Endothelial cell of umbilical vein (primary cell): ENCODE results near the gene SLC22A23. TPM values are rescaled to one million over a fixed set of nuclear protein-coding genes. Genes with fewer than 3 reads are reported as not detected.

Source experiments
- BruUV-seq: library from RNA; stranded (reverse); fragments of 400-500 nt; replicated peaks from 2 replicates; lab custom pipeline; 2021; lab: Mats Ljungman, UMichigan
- CTCF ChIA-PET: fragments of 300-600, 350-600 bp; sonication (Branson Sonifier 250); formaldehyde crosslinking; loops from one replicate; lab custom pipeline; 2021; ENCODE audit warnings: antibody characterized with exemption, inconsistent platforms; lab: Charles Lee
- POLR2A ChIA-PET: fragments of 300-600, 350-600 bp; sonication (Branson Sonifier 250); formaldehyde crosslinking; loops from one replicate; lab custom pipeline; 2021; ENCODE audit warnings: antibody characterized with exemption, inconsistent platforms; lab: Charles Lee
- DNase-seq: peaks from one replicate; pipeline ENCODE4 v3.0.0-alpha.2; 2011; ENCODE audit warnings: low read depth, low spot score
- FAIRE-seq: peaks from 2 replicates; lab custom pipeline; 2011; peaks lifted over from hg19 to GRCh38; lab: Jason Lieb, UNC
- H2AFZ ChIP-seq: 2 replicates; pipeline ENCODE4 v1.6.0; 2012; ENCODE audit warnings: low read depth, low read length, control low read depth, inconsistent platforms
- H3K27ac ChIP-seq: 2 replicates; pipeline ENCODE4 v1.5.1; 2011; ENCODE audit warnings: low read depth, mild to moderate bottlenecking, control low read depth, low read length, moderate library complexity; ENCODE audit not compliant: insufficient read depth
- H3K27me3 ChIP-seq, 2 experiments: 2 replicates each; pipeline versions ENCODE4 v1.6.0 to v1.6.1; 2011; ENCODE audit warnings: low read length in 2 of 2, mixed read lengths in 1 of 2; ENCODE audit not compliant: control insufficient read depth in 2 of 2, insufficient read depth in 2 of 2
- H3K36me3 ChIP-seq, 2 experiments: 2 replicates in 1 of 2; 3 replicates in 1 of 2; pipeline ENCODE4 v1.5.1; 2011; ENCODE audit warnings: low read length in 2 of 2, mild to moderate bottlenecking in 1 of 2, moderate library complexity in 1 of 2; ENCODE audit not compliant: control insufficient read depth in 2 of 2, insufficient read depth in 2 of 2; ENCODE audit errors: extremely low read depth in 1 of 2
- H3K4me1 ChIP-seq: 3 replicates; pipeline ENCODE4 v1.5.1; 2011; ENCODE audit warnings: mild to moderate bottlenecking, low read length; ENCODE audit not compliant: control insufficient read depth, insufficient read depth; ENCODE audit errors: extremely low read depth
- H3K4me2 ChIP-seq: 2 replicates; pipeline ENCODE4 v1.6.1; 2011; ENCODE audit warnings: low read length, control low read depth, mixed read lengths; ENCODE audit not compliant: insufficient read depth
- H3K4me3 ChIP-seq, 3 experiments: fragments of 200-600 bp in 1 of 3; sonication (generic), shearing (Covaris generic) in 1 of 3; replicated peaks in 1 of 3; 2 replicates each; pipeline ENCODE4 v1.5.1; 2011 to 2016; ENCODE audit warnings: control low read depth in 3 of 3, low read length in 3 of 3, mild to moderate bottlenecking in 2 of 3, inconsistent platforms in 1 of 3, low read depth in 1 of 3, moderate library complexity in 1 of 3; ENCODE audit not compliant: insufficient read depth in 1 of 3
- H3K79me2 ChIP-seq: 2 replicates; pipeline ENCODE4 v1.6.0; 2012; ENCODE audit warnings: low read length, inconsistent platforms; ENCODE audit not compliant: control insufficient read depth, insufficient read depth
- H3K9ac ChIP-seq: replicated peaks from 2 replicates; pipeline ENCODE3; 2011; ENCODE audit warnings: low read length, control low read depth; ENCODE audit not compliant: insufficient read depth; ENCODE audit errors: extremely low read depth
- H3K9me1 ChIP-seq: replicated peaks from 3 replicates; pipeline ENCODE4 v1.6.0; 2011; ENCODE audit warnings: mild to moderate bottlenecking, low read length; ENCODE audit not compliant: control insufficient read depth, insufficient read depth; ENCODE audit errors: extremely low read depth
- H3K9me3 ChIP-seq: replicated peaks from 2 replicates; pipeline ENCODE4 v1.5.1; 2012; ENCODE audit warnings: low read length, inconsistent platforms; ENCODE audit not compliant: control insufficient read depth, insufficient read depth
- H4K20me1 ChIP-seq: replicated peaks from 2 replicates; pipeline ENCODE3; 2011; ENCODE audit warnings: mild to moderate bottlenecking, low read length; ENCODE audit not compliant: control insufficient read depth, insufficient read depth; ENCODE audit errors: extremely low read depth
- EZH2 ChIP-seq: IDR thresholded peaks from 2 replicates; pipeline ENCODE4 v1.6.1; 2012; ENCODE audit warnings: borderline replicate concordance, low read depth, mild to moderate bottlenecking, moderate library complexity, low read length, inconsistent platforms; ENCODE audit not compliant: severe bottlenecking
- FOS ChIP-seq: IDR thresholded peaks from 2 replicates; pipeline ENCODE4 v1.6.1; 2011; ENCODE audit warnings: mild to moderate bottlenecking, low read length, moderate library complexity, borderline replicate concordance; ENCODE audit not compliant: insufficient read depth
- GATA2 ChIP-seq: IDR thresholded peaks from 2 replicates; pipeline ENCODE4 v1.7.0; 2011; ENCODE audit warnings: low read depth, mild to moderate bottlenecking, moderate library complexity, mixed read lengths, low read length; ENCODE audit not compliant: insufficient read length, insufficient read depth
- JUN ChIP-seq: IDR thresholded peaks from 2 replicates; pipeline ENCODE4 v1.6.1; 2011; ENCODE audit warnings: borderline replicate concordance, low read depth; ENCODE audit not compliant: insufficient read length, insufficient read depth
- MYC ChIP-seq: IDR thresholded peaks from one replicate; pipeline ENCODE4 v1.6.1; 2011; ENCODE audit warnings: mild to moderate bottlenecking, low read depth, low read length
- POLR2A ChIP-seq: IDR thresholded peaks from 2 replicates; pipeline ENCODE4 v1.6.1; 2012; ENCODE audit warnings: low read depth, mild to moderate bottlenecking, control low read depth, low read length
- POLR2AphosphoS5 ChIP-seq: IDR thresholded peaks from 2 replicates; pipeline ENCODE4 v1.6.1; 2012; ENCODE audit warnings: low read depth, mild to moderate bottlenecking, control low read depth, low read length, moderate library complexity; ENCODE audit not compliant: insufficient read depth
- dilution Hi-C: fragments of 300-500 bp; cut with MboI; formaldehyde crosslinking; loops from one replicate; pipeline ENCODE4 v1.15.0; 2019; ENCODE audit warnings: low sequenced_read_pairs; ENCODE audit not compliant: extremely low pct_ligation_motif_present
- intact Hi-C: fragments of 100-400 bp; cut with micrococcal nuclease; formaldehyde crosslinking; loops from one replicate; pipeline ENCODE4 v1.10.0; 2022
- polyA plus RNA-seq, 4 experiments: library from polyadenylated mRNA; depleted of rRNA in 3 of 4; stranded (reverse) in 3 of 4; unstranded in 1 of 4; fragments of >200 nt; gene quantifications; 2 replicates each; pipeline versions ENCODE4 v1.2.1 to v1.2.3, GENCODE V29; 2011 to 2012; ENCODE audit warnings: missing spikeins in 1 of 4
- total RNA-seq: library from RNA; stranded (reverse); gene quantifications from 2 replicates; pipeline ENCODE4 v1.2.3, GENCODE V29; 2021
- TF ChIP-seq, protein P1 (sequence below), 2 donors: IDR thresholded peaks; 1 replicate in 1 of 2; 2 replicates in 1 of 2; pipeline ENCODE4 v1.5.1; 2011; ENCODE audit warnings: low read length in 2 of 2, mild to moderate bottlenecking in 2 of 2, moderate library complexity in 2 of 2, control low read depth in 1 of 2, inconsistent platforms in 1 of 2, low read depth in 1 of 2; ENCODE audit not compliant: insufficient read depth in 1 of 2; ENCODE audit errors: extremely low read depth in 1 of 2
- TF ChIP-seq, protein P2 (sequence below): IDR thresholded peaks from 2 replicates; pipeline ENCODE4 v1.6.1; 2011; ENCODE audit not compliant: insufficient read depth, insufficient read length

The SLC22A23 gene
- total and polyA plus RNA-seq, 2 donors (not counting 3 experiments of a cell fraction or from before 2014, with no cell fraction given), result 4.2 to 14.3 TPM

DNA sequence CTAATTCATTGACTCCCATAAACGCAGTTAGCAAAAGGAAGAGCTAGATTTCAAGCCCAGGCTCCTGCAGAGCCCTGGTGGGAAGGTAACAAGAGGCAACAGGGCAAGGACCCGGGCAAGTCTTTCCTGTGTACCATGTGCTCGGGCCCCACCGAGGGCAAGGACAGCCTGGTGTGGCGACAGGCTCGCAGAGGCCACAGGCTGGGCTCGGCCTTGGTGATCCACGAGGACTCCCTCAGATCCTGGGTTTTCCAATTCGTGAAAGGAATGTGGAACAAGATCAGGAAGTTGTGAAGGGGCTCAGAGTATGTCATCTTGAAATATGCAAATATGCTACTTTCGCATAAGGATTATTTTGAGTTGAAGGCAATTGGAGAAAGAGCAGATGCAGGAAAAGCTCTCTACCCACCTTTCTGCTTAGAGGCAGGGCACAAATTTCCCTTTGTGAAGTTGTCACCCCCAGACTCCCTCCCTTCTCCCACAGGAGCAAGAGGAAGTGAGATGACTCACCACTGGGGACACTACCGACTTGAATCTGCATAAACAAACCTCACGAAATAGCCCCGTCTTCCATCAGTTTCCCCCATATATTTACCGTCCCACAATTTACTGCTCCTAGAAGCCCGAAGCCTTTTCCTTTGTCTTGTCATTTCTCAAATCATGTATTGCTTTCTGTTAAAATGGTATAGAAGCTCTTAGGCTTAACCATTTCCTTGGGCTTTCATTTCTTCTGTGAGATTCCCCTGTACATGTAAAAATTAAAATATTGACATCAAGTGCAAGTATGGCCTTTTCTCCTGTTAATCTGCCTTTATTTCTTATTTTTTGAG is 119.1 kb downstream of the SLC22A23 start:
- BruUV-seq, result no TSS peak
- FAIRE-seq (peak; percentile 79), DNase-seq (peak; percentile 67)
- Histone ChIP-seq H2AFZ (peak overlapping the region; percentile 28), H4K20me1 (no peaks in the 10 kb centered on the region), H3K79me2 (no peaks in the 10 kb centered on the region), H3K9me1 (no peaks in the 10 kb centered on the region), H3K4me3 (no peak overlapping the region), H3K4me1 (peaks cover 8% of the 10 kb centered on the region), H3K27ac (no peak overlapping the region), H3K27me3 (no peaks in the 10 kb centered on the region), H3K36me3 (no peaks in the 10 kb centered on the region), H3K4me2 (peak overlapping the region; percentile 56), H3K9ac (no peak overlapping the region), H3K9me3 (no peaks in the 10 kb centered on the region)
- intact Hi-C loops, result no loop called here
- no peak for TF ChIP-seq EZH2
- TF ChIP-seq, protein P1, sequence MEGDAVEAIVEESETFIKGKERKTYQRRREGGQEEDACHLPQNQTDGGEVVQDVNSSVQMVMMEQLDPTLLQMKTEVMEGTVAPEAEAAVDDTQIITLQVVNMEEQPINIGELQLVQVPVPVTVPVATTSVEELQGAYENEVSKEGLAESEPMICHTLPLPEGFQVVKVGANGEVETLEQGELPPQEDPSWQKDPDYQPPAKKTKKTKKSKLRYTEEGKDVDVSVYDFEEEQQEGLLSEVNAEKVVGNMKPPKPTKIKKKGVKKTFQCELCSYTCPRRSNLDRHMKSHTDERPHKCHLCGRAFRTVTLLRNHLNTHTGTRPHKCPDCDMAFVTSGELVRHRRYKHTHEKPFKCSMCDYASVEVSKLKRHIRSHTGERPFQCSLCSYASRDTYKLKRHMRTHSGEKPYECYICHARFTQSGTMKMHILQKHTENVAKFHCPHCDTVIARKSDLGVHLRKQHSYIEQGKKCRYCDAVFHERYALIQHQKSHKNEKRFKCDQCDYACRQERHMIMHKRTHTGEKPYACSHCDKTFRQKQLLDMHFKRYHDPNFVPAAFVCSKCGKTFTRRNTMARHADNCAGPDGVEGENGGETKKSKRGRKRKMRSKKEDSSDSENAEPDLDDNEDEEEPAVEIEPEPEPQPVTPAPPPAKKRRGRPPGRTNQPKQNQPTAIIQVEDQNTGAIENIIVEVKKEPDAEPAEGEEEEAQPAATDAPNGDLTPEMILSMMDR (IDR thresholded peaks at IDR 0.05; ENCODE audit: extremely low read depth in 1 of 2, insufficient read depth in 1 of 2, low read depth in 1 of 2, low read length in 2 of 2), result no peak
- TF ChIP-seq POLR2A, result no peak
- TF ChIP-seq MYC, result no peak
- TF ChIP-seq, protein P2, sequence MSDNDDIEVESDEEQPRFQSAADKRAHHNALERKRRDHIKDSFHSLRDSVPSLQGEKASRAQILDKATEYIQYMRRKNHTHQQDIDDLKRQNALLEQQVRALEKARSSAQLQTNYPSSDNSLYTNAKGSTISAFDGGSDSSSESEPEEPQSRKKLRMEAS, result no peak
- TF ChIP-seq GATA2, result no peak
- TF ChIP-seq FOS, result peak; percentile 67
- no peak for TF ChIP-seq POLR2AphosphoS5
- peak; percentile 69 for TF ChIP-seq JUN
- ChIA-PET POLR2A (no interaction called here), CTCF (interaction anchor here (1.4 to 1.6 kb wide), 2 partner anchors 9 to 33 kb away, joined by 3 to 4 read pairs; no protein-coding TSS in a partner anchor)
- dilution Hi-C loops, result no loop called here
